HG03095 (cell line): ENCODE data around the gene PARVB.

Source experiments
- ATAC-seq: cut with Tn5 transposase; IDR thresholded peaks from one replicate; pipeline ENCODE4 v1.9.1; 2021; ENCODE audit warnings: moderate library complexity; ENCODE audit not compliant: unreplicated experiment

PARVB gene

DNA sequence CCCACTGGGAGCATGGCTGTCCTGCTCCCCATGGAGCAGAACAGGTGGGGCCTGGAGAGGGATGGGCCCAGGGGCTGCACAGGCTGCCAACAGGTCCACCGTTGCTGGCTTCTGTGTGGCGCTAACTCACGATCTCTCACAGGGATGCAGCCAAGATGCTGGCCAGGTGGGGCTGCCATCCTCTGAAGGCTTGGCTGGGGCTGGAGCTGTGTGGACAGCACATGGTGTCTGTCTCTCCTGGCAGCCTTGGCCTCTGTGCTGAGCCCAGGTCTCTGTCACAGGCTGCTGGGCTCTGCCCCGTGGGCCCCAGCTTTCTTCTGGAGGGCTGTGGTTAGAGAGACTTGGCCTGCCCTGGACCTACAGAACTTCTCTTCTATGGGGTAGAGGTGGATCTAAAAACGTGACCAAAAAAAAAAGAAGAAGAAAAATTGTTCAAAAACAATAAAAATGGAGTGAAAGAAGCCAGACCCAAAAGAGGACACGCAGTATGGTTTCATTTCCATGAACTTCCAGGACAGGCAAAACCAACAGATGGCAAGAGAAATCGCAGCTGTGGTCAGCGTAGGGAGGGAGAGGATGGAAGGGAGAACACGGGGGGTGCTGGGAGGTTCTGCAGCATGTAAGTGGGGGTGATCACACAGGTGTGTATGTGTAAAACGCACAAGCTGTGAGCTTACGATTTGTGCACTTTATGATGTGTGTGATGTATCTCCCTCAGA, 168.9 kb downstream of the PARVB start:
- no peak for ATAC-seq

DNA sequence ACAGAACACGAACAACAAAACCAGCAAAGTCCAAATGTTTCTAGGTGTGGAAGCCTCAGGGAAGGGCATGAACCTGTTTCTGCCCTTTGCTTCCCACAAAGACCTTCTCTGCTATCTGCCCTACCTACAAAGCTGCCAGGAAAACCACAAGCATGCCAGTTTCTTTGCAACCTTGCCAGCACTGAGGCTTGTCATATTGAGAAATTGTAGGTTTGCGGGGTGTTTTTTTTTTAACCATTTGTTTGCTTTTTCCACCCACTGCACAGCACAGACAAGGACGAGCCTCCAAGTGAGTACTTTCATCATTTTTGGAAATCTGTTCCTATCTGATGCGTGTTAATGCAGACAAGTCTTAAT, 169.4 kb downstream of the PARVB start:
- no peak for ATAC-seq

DNA sequence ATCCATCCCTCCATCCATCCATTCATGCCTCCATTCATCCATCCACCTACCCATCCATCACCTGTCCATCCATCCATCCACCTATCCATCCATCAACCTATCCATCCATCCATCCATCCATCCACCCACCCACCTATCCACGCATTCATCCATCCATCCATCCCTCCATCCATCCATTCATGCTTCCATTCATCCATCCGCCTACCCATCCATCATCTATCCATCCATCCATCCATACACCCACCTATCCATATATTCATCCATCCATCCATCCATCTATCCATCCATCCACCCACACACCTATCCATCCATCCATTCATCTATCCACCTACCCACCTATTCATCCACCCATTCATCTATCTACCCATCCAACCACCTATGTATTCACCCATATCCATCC, 170.5 kb downstream of the PARVB start:
- ATAC-seq, result no peak

DNA sequence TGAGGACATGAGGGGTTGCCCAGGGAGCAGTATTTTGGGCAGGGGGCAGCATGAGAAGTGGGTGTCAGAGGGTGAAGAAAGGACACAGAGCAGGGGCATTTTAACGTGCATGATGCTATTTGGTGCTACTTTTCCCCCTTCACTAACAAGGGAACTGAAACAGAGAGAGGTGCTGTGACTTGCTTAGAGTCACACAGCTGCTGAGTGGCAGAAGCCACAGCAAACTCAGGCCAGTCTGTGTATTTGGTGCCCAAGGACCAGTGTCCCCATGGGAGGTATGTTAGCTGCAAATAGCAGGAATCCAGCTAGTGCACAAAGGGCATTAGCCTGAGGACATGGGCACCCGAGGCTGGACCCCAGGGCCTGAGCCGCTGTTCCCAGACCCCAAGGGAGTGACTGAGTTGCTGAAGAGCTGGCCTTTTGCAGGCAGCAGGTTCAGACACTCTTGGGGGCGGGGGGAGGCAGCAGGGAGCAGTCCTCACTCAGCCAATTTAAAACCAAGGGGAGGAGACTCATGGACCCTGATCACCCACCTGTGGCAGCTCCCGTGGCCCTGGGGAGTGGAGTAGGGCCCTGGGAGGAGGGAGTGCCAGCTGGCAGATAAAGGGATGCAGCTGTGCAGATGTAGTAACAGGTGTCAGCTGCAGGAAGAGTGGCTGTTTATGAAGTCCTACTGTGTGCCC, 171.2 kb downstream of the PARVB start:
- no peak for ATAC-seq

DNA sequence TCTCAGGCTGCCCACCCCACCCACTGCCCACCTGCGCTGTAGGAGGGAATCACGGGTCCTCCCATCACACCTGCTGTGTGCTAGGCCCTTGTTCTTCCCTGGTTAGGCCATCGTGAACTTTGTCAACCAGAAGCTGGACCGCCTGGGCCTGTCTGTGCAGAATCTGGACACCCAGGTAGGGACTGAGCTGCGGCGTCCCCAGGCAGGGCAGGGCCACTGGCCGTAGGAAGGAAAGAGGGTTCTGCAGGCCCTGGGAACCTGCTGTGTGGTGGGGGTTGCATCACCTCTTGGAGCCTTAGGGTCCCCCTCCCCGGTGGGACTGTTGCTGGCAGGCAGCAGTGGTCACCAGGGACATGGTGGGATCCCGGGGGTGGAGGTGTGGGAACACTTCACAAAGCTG, 172.1 kb downstream of the PARVB start:
- no peak for ATAC-seq

DNA sequence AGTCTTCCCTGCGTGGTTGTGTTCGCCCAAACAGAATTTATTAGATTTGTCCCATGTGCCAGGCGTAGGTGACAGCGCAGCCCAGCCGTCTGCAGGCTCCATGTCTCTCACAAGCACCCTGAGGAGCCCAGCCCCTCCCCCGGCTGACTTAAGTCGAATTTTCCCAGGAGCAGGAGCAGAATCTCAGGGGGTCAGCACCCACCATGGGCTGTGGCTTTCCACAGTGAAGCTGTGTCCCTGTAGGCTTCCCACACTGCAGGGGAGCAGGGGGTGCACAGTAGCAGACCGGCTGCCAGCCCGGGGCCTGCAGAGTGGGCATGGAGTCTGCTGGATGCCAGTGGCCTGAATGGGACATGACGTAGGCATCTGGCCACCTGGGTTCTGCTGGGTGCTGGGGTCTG, 172.6 kb downstream of the PARVB start:
- no peak for ATAC-seq

DNA sequence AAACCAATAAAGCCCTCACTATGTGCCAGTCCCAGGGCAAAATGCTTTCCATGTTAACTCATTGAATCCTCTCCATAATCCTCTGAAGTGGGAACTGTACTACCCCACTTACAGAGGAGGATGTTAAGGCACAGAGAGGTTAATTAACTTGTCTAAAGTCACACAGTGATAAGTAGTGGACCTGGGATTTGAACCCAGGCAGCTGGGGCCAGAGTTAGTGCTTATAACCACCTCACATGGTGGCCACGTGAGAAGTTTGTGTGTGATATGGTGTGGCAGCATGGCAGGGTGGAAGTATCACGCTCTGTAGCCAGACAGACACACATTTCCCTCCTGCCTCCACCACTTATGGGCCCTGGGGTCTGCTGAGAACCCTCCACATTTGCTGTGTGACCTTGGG, 173.2 kb downstream of the PARVB start:
- ATAC-seq, result no peak

DNA sequence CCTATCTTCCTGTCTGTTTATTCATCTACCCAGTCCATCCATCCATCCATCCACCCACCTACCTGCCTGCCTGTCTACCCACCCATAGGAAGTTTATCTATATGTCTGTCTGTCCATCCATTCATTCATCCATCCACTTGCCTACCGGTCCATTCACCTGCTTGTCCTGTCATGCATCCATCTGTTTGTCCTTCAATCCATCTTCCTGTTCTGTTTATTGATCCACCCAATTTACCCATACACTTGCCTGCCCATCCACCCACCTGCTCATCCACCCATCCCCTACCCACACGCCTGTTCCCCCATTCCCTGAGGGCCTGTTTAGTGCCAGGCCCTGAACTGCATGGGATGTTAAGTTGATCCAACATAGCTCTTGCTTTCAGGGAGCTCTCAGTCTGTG, 175.1 kb downstream of the PARVB start:
- no peak for ATAC-seq

DNA sequence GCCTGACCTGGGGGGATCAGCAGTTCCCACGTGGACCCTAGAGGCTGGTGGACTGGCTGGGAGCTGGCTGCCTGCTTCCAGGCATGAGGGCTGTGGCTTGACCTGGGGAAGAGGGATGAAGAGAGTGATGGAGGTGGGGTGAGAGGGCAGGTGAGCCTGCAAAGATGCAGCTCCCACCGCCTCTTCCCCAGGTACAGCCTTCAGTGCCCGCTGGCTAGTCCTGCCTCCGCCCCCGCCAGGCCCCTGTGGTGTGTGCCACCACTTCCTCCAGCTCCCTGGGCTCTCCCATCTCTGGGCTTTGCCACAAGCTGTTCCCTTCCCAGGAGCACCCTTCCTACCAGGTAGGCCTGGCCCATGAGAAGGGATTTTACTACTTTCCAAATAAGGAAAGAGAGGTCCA, 175.8 kb downstream of the PARVB start:
- ATAC-seq, result no peak

DNA sequence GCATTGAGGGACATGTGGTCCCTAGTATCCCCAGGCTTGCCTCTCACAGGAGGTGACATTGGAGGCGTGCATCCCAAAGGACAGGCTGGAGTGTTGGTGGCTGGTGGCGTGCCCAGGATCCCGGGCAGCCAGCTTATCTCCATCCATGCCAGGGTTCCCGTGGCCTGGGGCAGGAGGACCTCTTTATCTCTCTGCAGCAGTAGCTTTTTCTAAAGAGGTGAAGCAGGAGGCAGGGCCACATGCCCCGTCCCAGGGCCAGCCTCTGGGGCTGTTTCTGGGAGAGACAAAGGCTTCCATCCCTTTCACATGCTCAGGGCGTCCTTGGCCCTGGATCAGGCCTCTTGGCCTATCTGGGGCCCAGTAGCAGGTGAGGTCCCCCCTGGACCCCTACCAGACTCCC, 176.3 kb downstream of the PARVB start:
- no peak for ATAC-seq

DNA sequence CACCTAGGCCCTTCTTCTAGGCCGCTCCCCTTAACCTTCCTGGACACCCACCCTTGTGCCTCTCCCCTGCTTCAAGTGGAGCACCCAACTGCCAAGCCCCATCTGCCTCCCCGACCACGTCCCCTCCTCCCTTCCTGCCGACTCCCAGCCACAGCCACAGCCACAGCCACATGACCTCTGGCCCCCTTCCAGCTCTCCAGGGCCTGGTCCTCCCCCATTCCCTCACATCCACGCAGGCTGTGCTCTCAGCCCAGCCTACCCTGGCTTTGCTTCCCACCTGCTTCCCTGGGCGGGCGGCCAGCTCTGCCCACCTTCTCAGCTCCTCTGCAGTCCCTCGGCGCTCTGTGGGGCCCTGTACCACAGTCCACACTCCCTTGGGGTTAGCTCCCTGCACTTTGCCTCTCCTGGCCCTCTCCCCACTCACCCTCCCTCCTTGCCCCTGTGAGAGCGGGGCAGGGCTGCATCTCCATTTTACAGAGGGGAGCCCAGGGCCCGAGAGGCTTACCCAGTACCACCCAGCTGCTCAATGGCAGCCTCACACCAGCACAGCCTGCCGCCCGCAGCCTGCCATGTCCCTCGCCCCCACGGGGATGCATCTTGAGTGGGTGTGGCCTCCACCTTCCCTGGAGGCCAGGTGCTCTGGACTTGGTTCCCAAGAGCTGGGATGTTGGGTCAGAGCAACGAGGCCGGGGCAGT, 176.9 kb downstream of the PARVB start:
- no peak for ATAC-seq

DNA sequence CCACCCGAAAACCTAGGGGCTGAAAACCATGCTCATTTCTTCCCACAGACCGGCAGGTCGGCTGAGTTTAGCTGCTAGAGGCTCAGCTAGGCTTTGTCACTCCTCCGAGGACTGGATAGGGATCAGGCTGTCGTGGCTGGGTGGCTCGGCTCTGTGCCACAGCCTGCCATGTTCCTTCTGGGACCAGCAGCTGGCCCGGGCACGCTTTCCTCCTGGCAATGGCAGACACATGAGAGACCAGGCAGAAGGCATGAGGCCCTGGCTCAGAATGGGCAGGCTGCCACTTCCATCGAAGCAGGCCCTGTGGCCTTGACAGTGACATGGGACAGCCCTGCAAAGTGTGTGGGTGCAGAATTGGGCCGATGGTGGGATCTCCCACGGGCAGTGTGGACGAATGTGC, 177.6 kb downstream of the PARVB start:
- ATAC-seq, result no peak

DNA sequence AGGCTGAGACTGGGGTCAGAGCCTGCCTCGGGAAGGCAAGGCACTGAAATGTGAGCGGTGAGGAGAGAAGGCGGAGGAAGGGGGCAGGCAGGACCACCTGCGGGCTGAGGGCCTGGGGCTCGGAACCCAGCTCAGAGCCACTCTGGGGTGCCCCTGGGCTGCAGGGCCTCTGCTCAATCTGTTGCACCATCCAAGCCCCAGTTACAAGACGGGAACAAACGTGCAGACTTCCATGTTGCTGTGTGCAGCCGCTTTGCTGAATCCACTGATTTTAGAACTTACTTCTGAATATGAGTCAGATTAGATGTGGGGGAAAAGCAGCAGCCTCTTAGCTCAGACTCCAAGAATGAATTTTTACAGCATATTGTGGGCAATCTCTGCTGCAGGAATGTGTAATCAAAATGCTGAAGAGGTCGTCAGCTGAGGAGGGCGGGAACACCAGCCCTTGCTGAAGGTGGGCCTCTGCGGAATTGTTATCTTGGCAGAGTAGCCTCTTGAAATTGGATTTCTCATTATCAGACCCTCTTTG, 178.2 kb downstream of the PARVB start:
- no peak for ATAC-seq

DNA sequence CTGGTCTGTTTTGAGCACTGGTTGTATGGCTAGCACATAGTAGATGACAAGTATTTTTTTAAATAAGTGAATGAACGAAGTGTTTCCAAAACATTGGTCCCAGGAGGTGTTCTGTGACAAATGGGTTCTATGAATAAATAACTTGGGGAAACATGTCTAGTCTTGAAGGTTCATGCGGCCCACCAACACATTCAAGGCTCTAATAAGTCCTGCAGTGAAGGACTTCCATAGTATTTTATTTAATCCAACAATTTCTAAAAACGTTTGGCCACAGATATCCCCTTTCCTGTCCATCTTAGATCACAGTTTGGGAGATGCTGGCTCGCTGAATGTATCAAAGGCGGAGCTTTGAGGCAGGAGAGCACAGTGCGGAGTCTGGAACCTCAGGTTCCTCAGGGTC, 179.1 kb downstream of the PARVB start:
- no peak for ATAC-seq

DNA sequence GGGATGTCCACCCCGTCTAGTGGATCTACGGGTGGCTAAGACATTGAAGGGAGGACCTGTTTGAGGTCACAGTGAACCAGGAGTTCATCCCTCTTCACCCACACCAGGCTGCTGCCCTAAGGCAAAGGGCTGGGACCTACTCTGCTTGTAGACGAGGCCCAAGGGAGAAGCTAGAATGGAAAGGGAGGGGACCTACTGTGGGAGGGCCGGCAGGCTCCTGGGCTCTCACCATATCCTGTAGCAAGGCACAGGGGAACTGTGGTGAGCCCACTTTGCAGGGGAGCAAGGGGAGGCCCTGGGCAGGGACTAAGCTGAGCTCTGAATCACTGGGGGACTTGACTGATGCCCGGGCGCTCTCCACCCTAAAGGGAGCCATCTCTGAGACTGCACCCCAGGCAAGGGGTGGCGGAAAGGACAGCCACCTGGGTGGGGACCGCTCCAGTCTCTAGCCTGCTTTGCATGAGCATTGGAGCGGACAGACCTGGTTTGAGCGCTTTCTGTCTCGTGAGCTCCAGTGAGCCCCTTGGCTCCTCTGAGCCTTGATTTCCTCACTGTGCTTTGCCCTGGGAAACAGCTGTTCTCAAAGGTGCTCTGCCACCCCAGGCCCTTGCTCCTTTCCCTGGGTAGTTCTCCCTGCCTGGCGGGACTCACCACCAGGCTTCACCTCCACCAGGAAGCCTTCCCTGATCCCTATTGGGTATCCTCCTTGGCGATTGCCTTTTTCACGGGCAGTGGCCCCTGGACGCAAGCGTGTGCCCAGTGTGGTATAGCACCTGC, 180.8 kb downstream of the PARVB start:
- no peak for ATAC-seq

DNA sequence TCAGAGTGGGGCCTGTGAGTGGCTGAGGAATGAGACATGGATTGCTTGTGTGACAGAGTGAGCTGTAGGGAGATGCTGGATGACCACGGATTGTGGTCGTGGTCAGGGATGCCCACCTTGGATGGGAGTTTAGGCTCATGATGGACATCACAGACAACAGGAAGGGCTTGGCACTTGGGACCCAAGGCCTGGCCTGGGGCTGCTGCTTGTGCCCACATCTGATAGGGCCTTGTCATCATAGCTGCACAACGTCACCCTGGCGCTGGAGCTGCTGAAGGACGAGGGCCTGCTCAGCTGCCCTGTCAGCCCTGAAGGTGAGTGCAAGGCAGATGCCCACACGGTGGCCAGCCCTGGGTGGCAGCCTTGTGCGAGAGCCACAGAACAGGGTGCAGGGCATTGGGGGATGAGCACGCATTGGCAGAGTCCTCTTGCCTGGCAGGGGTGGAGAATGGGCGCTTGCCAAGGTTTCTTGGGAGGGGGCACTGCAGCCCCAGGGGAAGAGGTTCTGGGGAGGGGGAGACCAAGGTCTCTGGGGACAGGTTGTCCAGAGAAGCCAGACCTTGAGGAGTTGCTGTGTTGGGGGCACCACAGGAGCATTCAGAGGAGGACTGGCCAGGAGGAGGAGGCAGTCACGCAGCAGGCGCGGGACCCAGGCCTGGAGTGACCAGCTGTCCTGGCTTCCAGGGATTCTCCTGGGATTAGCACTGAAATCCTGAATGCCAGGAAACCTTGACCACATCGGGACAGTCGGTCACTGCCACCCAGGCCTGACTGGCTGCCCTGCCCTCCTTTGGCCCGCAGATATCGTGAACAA, 181.6 kb downstream of the PARVB start:
- ATAC-seq, result no peak

DNA sequence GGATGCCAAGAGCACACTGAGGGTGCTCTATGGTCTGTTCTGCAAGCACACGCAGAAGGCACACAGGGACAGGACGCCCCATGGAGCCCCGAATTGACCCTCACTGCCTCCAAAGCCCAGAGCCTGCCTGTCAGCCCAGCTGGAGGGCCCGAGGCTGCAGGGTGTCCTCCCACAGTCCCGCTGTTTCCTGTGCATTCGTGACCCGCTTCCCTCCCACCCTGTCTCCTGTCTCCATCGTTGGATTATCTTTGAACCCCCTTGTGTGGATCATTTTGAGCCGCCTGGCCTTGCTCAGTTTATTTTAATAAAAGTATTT, 182.2 kb downstream of the PARVB start:
- ATAC-seq, result no peak

DNA sequence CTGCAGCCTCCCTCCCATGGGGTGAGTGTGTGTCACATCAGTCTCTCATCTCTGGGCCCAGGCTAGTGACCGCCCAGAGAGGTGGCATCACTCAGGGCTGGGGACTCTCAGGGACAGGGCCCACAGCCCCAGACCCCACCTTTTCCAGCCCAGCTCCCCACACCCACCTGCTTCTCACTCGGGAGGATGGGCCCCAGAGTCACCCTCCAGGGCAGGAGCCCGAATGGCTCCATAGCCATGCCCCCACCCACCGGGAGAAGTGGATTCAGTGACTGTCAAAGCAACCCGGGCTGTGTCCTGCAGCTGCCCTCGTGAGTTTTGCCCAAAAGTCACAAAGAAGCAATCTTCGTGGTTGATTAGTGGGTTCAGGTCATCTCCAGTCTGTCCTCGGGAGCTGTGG, 182.6 kb downstream of the PARVB start:
- ATAC-seq, result no peak

DNA sequence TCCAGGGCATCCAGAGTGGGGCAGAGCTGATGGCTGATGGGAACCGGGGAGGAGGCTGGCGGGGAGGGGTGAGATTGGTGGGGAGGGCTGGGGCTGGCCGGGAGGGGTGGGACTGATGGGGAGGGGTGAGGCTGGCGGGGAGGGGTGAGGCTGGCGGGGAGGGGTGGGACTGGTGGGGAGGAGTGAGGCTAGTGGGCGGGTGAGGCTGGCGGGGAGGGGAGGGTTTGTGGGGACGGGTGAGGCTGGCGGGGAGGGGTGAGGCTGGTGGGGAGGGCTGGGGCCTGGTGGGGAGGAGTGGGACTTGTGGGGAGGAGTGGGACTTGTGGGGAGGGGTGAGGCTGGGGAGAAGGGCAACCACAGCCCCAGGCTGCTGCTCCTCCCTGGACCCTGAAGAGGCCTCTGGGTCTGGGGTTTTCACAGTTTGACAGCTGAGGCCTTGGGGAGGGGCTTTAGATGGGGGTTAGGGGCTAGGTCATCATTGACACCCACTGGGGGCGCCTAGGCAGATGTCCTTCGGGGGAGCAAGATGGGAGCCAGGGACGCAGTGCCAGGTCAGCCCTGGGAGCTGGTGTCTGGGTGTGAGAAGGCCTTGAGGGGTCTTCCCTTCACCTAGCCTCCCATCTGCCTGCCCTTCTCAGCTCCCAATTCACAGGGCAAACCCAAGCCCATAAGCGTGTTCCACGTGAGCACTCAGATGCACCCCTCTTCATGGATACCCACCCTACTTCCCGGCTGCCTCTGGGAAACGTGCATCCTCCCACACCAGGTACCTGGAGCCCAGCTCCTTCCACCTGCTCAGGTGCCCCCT, 183.3 kb downstream of the PARVB start:
- ATAC-seq, result no peak

DNA sequence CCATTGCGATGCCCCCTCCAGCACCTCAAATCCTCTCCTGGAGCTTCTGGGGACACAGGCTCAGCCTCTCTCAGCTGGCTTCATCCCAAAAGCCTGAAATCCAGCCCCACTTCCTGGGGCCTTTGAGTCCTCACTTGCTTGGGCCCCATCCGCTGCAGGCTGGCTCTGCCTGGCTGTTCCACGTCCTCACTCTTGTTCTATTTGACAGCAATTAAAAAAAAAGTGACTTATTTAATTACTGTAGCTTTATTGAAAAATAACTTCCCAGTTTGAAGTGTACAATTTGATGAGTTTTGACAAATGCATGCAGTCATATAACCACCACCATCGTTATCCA, 183.8 kb downstream of the PARVB start:
- no peak for ATAC-seq
